Keratinocyte (primary cell): Measurements from ENCODE around the gene TNIK.

Source experiments
- CTCF ChIP-seq, 3 experiments: IDR thresholded peaks in 1 of 3; conservative IDR thresholded peaks in 1 of 3; optimal IDR thresholded peaks in 1 of 3; 2 replicates in 2 of 3; 3 replicates in 1 of 3; pipeline versions ENCODE3 to v1.5.1; 2011; ENCODE audit warnings: low read length in 3 of 3, mild to moderate bottlenecking in 3 of 3, moderate library complexity in 2 of 3, control low read depth in 1 of 3, inconsistent platforms in 1 of 3; ENCODE audit not compliant: insufficient read depth in 2 of 3; ENCODE audit errors: extremely low read depth in 1 of 3
- EZH2 ChIP-seq: IDR thresholded peaks from one replicate; pipeline ENCODE4 v1.6.1; 2012; ENCODE audit warnings: inconsistent platforms, mild to moderate bottlenecking, low read length, moderate library complexity

- TF ChIP-seq CTCF (optimal IDR thresholded peaks at IDR 0.05 in 1 of 3, IDR thresholded peaks at IDR 0.05 in 1 of 3, conservative IDR thresholded peaks at IDR 0.05 in 1 of 3; ENCODE audit: extremely low read depth in 1 of 3, insufficient read depth in 2 of 3, low read length in 3 of 3): no peak
- no peak for TF ChIP-seq EZH2
Measured at GRCh38 chr3:171262431-171262830, 197.8 kb downstream of the TNIK start.
